ENCODE data around the gene EGFLAM. TPM values are rescaled to one million over a fixed set of nuclear protein-coding genes. Genes with fewer than 3 reads are reported as not detected.

EGFLAM gene
- total and polyA plus RNA-seq, 9 of the 15 experiments (the other 6 are each of a cell fraction or from before 2014, with no cell fraction given) = 0.09 to 2.5 (median 1.0) TPM

GRCh38 chr5:38467353-38468040 lies 209.1 kb downstream of the EGFLAM start:
- BruUV-seq (replicated peaks) = no TSS peak
- H3K9me3 ChIP-seq (replicated peaks; ENCODE audit: control insufficient read depth, insufficient read depth, low read depth, low read length) = no peaks in the 10 kb centered on the region
- DNase-seq (ENCODE audit: extremely low read depth in 1 of 4, low spot score in 3 of 4) = no peak
- no peak for TF ChIP-seq ZBTB2 (IDR thresholded peaks at IDR 0.05)
- TF ChIP-seq CREM (IDR thresholded peaks at IDR 0.05; ENCODE audit: low read depth) = no peak
- no peak for TF ChIP-seq ZNF507 (tag; conservative IDR thresholded peaks at IDR 0.05)
- no peak for TF ChIP-seq ZNF274 (IDR thresholded peaks at IDR 0.05; ENCODE audit: borderline replicate concordance, low read depth, low read length)
- TF ChIP-seq ZNF551 (CRISPR knock-in tag; IDR thresholded peaks at IDR 0.05) = no peak
- TF ChIP-seq ELK3 (CRISPR knock-in tag; IDR thresholded peaks at IDR 0.05) = no peak
- no peak for TF ChIP-seq THRA (IDR thresholded peaks at IDR 0.05)
- TF ChIP-seq ZNF384 (IDR thresholded peaks at IDR 0.05; ENCODE audit: low read depth, low read length) = no peak
- no peak for TF ChIP-seq GTF2E2 (tag; IDR thresholded peaks at IDR 0.05)
- no peak for TF ChIP-seq ESRRA (IDR thresholded peaks at IDR 0.05; ENCODE audit: borderline replicate concordance, low read depth)
- TF ChIP-seq JUNB (CRISPR knock-in tag; conservative IDR thresholded peaks at IDR 0.05) = no peak
- TF ChIP-seq XRCC5 (IDR thresholded peaks at IDR 0.05; ENCODE audit: low read depth, low read length) = no peak
- TF ChIP-seq HDAC1 (IDR thresholded peaks at IDR 0.05) = no peak
- no peak for TF ChIP-seq DMBX1 (CRISPR knock-in tag; IDR thresholded peaks at IDR 0.05; ENCODE audit: borderline replicate concordance)
- no peak for TF ChIP-seq PRPF4 (IDR thresholded peaks at IDR 0.05; ENCODE audit: insufficient read depth, low read depth, low read length, poor library complexity, severe bottlenecking)
- TF ChIP-seq NR2C2 (CRISPR knock-in tag; IDR thresholded peaks at IDR 0.05) = no peak
- no peak for TF ChIP-seq NR2C2 (tag; IDR thresholded peaks at IDR 0.05)
- TF ChIP-seq MEF2D (tag; conservative IDR thresholded peaks at IDR 0.05; ENCODE audit: low read depth) = no peak

More at GRCh38 chr5:38467353-38468040, 209.1 kb downstream of the EGFLAM start:
- Histone ChIP-seq H3K79me2 (ENCODE audit: control insufficient read depth, insufficient read depth, low read length) (no peaks in the 10 kb centered on the region), H3K27ac (ENCODE audit: extremely low read depth, low read depth, low read length) (no peak overlapping the region), H3K9me1 (ENCODE audit: control insufficient read depth, insufficient read depth, low read length) (no peaks in the 10 kb centered on the region), H3K9ac (ENCODE audit: insufficient read depth in 1 of 2, low read depth in 2 of 2, low read length in 2 of 2) (peak overlapping the region in 1 of 2 experiments; percentile 40; a peak in 1 of 4 replicates), H3K4me3 (no peak overlapping the region), H3K27me3 (ENCODE audit: control insufficient read depth in 2 of 2, insufficient read depth in 2 of 2, low read length in 2 of 2) (peaks cover 11 to 56% of the 10 kb centered on the region in 2 experiments), H2AFZ (ENCODE audit: low read depth, low read length) (no peak overlapping the region), H3K4me1 (replicated peaks in 1 of 2; ENCODE audit: control insufficient read depth in 2 of 2, insufficient read depth in 2 of 2, low read length in 2 of 2) (peaks cover 0 to 8% of the 10 kb centered on the region in 2 experiments; a peak in 2 of 5 replicates), H4K20me1 (replicated peaks; ENCODE audit: control insufficient read depth, insufficient read depth, low read length) (no peaks in the 10 kb centered on the region), H3K4me2 (ENCODE audit: insufficient read depth, low read length) (no peak overlapping the region), H3K36me3 (ENCODE audit: control insufficient read depth, insufficient read depth, low read length) (no peaks in the 10 kb centered on the region)
- 20% methylated on average over 19 of the region's 22 CpGs for WGBS (ENCODE audit: insufficient coverage, low coverage, missing lambda C conversion rate)
- ATAC-seq (no peak), FAIRE-seq (no peak)
- POLR2A ChIA-PET = interaction anchor here (0.5 to 1.6 kb wide), 5 partner anchors 10 to 291 kb away, joined by 3 to 6 read pairs (median 3); no protein-coding TSS in a partner anchor
- intact Hi-C loops (cut with micrococcal nuclease) (no loop called here), in situ Hi-C loops (cut with MboI) (no loop called here)
- CTCF ChIA-PET (ENCODE audit: low intra/inter-chr PET ratio) = no interaction called here

All from K562 (cell line).